GM19452 (cell line): ENCODE data around the gene DEFB123.

ENCODE experiments used
- ATAC-seq: cut with Tn5 transposase; IDR thresholded peaks from one replicate; pipeline ENCODE4 v1.9.1; 2021; ENCODE audit not compliant: unreplicated experiment

The DEFB123 gene

DNA sequence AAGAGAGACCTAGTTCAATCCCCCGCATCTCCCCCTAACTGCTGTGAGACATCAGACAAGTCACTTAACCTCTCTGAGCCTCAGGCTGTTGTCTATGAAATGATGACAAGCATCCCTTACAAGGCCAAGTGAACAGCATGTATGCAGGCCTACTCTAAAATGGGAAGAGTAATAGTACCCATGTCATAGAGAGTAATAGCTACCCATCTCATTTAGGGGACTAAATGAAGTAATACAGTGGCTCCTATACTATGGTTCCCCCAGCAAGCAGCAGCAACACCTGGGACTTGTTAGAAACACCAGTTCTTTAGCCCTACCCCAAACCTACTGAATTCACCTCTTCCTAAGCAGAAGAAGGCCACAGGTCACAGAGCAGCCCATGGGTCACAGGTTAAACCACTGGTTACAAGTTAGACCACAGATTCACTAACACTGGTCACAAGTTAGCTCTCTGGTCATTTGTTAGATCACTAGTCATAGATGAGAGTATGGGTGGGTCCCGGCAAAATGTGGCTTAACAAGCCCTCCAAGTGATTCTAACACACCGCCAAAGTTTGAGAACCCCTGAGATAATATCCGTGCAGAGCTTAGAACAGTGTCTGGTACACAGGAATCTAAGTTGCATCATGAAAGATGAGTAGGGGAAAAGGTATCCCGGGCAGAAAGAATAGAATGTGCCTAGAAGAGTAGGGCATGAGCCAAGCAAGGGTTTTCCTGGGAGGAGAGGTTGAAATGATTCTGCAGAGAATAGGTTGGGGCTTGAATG is 33.1 kb downstream of the DEFB123 start:
- peak; percentile 39 for ATAC-seq

GRCh38 chr20:31474097-31474436 is 33.6 kb downstream of the DEFB123 start:
- ATAC-seq, result peak; percentile 65

GRCh38 chr20:31474758-31475427 is 34.5 kb downstream of the DEFB123 start, which contains the start of the genes DEFB124 and REM1:
TSS of gene DEFB124 (minus strand) at chr20:31475127. CDS start at chr20:31473013, 2,114 bp downstream.
TSS of gene REM1 (plus strand) at chr20:31475288. CDS start at chr20:31476446, 1,158 bp downstream.
- no peak for ATAC-seq

- ATAC-seq, result no peak
Observed at GRCh38 chr20:31475472-31476293, 35.3 kb downstream of the DEFB123 start.

DNA sequence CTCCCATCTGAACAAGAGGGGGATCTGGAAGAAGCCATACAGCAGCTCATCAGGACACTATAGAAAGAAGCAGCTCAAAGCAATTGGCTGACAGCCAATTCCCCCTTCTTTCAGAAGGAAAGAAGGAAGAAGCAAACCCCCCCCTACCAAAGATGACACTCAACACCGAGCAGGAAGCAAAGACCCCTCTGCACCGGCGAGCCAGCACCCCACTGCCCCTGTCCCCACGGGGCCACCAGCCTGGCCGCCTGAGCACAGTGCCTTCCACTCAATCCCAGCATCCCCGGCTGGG is 35.8 kb downstream of the DEFB123 start:
- no peak for ATAC-seq

- ATAC-seq, result no peak
Observed at GRCh38 chr20:31476643-31477215, 36.3 kb downstream of the DEFB123 start.

DNA sequence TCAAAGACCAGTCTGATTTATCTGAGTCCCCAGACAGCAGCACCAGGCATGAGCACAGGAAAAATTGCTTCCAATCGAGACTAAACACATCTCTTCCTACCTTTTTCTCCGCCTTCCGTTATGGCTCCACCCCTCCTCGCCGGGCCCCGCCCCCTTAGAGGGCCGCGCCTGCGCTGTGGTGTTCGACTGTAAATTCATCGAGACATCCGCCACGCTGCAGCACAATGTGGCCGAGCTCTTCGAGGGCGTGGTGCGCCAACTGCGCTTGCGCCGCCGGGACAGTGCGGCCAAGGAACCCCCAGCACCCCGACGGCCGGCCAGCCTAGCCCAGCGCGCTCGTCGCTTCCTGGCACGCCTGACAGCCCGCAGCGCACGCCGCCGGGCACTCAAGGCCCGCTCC is 43.6 kb downstream of the DEFB123 start:
- ATAC-seq, result no peak

GRCh38 chr20:31485450-31486339 is 45.3 kb downstream of the DEFB123 start:
- ATAC-seq, result no peak

DNA sequence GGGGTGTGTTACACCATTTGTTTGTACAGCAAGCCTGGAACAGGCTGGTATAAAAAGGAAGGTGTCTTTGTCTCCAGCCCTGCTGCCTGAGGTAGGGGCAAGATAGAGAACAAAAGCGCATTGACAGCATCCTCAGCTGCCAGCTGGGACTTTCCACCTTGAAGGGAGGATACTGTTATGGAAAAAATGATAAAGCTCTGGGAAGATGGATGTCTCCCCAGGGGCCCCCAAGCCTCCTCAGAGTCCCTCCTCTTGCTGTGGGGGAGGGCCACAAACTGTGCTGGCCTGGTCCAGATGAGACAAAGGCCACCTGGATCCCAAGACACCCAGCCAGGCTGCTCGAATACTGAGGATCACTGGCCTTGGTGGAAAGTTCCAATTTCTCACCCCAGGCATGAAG is 47.7 kb downstream of the DEFB123 start:
- ATAC-seq, result no peak

DNA sequence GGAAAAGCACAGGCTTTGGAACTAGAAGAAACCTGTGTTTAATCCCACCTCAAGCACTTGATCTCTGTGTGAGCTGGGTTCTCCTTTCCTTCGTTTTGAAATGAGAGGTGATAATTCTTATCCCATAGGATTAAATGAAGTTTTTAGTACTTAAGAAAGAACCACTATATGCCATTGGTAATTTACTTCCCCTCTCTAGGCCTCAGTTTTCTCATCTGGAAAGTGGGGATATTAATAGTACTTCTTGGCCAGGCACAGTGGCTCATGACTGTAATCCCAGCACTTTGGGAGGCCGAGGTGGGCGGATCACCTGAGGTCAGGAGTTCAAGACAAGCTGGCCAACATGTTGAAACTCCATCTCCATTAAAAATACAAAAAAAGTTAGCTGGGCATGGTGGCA is 48.7 kb downstream of the DEFB123 start:
- ATAC-seq, result no peak

DNA sequence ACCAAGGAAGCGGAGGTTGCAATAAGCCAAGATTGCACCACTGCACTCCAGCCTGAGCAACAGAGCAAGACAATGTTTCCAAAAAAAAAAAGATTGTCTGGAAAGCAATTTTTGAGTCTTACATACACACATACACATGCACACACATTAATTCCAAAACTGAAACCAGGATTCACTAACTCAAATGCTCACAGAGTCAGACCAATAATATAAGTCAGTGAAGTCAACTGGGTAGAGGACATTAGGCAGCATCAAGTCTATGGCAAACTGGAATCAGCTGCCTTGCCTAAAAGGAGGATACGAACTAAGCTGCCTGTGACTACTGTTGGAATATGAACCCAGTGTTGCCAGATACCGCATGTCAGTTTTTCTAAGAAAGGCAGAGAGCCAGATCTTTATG is 50.3 kb downstream of the DEFB123 start:
- ATAC-seq, result no peak

- ATAC-seq, result no peak
Observed at GRCh38 chr20:31494131-31494530, 53.7 kb downstream of the DEFB123 start.

DNA sequence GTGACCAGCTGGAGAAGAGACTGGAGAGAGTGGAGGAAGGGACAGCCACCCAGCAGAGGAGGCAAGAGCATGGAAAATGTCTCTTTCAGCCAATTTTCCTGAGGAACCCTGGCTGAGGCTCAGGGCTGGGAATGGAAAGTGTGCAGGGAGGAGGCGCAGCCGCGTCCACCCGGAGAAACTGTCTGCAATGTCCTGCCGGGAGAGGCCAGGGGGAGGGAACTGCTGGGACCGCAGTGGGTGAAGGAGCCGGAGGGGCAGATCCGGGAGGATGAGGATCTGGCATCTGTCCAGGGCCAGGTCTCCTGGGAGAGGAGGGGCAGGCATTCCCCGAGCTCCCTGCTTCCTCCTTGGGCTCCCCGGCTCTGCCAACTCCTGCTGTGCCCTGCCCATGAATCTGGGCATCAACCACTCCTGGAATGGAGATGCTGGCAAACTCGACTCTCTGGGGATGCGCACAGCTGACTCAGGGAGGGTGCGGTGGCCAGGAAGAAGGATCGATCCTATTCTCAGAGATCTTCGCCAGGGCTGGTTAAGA is 56.4 kb downstream of the DEFB123 start:
- ATAC-seq, result no peak

GRCh38 chr20:31497838-31498540 is 57.6 kb downstream of the DEFB123 start:
- ATAC-seq, result no peak
